Fibroblast of lung (primary cell): ENCODE results near the gene BORCS6.

ENCODE experiments used
- CTCF ChIP-seq, 2 donors: IDR thresholded peaks in 1 of 2; conservative IDR thresholded peaks in 1 of 2; 1 replicate in 1 of 2; 2 replicates in 1 of 2; pipeline ENCODE4 v1.5.1; 2011 to 2012; ENCODE audit warnings: low read length in 2 of 2, control low read depth in 1 of 2, inconsistent platforms in 1 of 2, low read depth in 1 of 2, mild to moderate bottlenecking in 1 of 2
- EZH2 ChIP-seq: IDR thresholded peaks from 2 replicates; pipeline ENCODE4 v1.5.1; 2012; ENCODE audit warnings: low read length, control low read depth, mild to moderate bottlenecking; ENCODE audit errors: missing control alignments

GRCh38 chr17:8154608-8155155, 35.3 kb downstream of the BORCS6 start:
- no peak for TF ChIP-seq CTCF (conservative IDR thresholded peaks at IDR 0.05 in 1 of 2, IDR thresholded peaks at IDR 0.05 in 1 of 2; ENCODE audit: low read depth in 1 of 2, low read length in 2 of 2)
- TF ChIP-seq EZH2, result no peak
